SH-SY5Y (cell line): ENCODE measurements around the gene APOM.

Source experiments
- GATA2 ChIP-seq: IDR thresholded peaks from 2 replicates; pipeline ENCODE4 v1.6.1; 2011; ENCODE audit warnings: mild to moderate bottlenecking, low read depth, low read length
- GATA3 ChIP-seq: IDR thresholded peaks from 2 replicates; pipeline ENCODE4 v1.6.1; 2011; ENCODE audit warnings: low read depth, mild to moderate bottlenecking, low read length, moderate library complexity

APOM gene

DNA sequence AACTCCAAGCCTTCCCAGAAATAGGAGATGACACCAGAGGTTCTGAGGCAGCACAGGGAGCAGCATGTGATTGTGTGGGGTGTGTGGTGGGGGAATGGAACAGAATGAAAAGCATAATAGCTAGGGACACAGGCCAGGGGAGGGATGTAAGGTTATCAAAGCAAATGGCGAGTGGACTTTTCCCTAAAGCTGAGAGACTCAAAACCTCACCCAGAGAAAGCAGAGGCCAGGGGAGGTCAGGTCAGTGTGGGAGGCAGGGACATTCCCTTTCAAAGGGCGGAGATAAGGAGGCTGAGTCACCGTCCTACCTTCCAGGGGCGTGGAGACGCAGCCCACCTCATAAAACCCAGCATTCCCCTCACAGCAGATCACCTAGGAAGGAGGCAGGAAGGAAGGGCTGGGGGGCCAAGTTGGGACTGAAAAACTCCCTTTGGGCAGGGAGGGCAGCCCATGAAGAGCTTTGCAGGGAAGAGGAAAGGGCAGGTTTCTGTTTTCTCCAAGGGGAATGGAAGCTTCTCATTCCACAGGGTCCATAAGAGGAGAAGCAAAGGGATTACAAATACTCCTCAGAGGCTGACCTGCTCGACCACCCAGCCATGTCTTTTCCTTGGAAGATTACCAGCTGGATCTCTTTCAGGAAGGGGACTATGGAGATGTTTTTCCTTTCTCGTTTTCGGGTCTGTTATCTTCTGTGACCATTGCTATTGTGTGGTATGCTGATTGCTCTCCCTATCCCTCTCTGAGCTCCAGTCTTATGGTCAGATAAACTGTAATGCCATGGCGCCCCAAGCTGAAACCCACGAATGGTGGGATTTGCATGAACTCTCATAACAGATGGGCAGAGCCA, 34.8 kb downstream of the APOM start:
- TF ChIP-seq GATA2 (no peak), GATA3 (no peak)

DNA sequence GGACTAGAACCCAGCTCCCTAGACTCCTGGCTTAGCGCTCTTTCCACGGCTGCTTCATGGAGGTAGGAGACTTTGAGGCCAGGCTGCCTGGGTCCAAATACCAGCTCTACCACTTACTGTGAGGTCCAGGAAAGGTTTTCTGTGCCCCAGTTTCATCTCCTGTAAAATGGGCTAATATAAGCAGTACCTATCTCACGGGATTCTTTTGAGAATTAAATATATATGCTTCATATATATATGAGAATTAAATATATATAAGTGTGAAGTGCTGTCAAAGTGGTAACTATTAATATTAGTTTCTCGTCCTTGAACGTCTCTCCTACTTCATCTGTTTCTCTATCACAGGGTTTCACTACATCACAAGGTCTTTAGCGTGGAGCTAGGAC, 35.4 kb downstream of the APOM start:
- no peak for TF ChIP-seq GATA3
- no peak for TF ChIP-seq GATA2

DNA sequence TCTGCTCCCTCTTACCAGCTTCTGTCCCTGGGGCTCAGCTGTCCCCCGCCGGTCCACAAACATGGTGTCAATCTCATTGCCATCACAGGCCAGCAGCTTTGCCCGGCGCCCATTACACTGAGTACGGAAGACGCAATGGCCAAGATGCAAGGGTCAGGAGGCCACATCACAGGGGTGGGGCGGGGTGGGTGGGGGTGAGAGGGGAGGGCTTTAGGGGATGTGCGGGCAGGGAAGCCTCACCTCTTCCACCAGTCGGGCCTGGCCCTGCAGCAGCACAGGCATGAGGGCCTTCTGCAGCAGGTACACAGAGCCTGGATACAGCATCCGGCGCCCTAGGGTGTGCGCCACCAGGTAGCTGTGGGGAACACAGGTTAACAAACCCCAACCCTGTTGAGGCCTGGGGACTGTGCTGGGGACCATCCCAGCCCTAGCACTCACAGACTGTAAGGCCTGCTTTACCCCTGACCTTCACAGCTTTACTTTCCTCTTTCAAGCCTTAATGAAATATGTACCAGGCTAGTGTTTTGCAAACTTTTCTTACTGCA, 35.9 kb downstream of the APOM start:
- TF ChIP-seq GATA3 (no peak), GATA2 (no peak)

DNA sequence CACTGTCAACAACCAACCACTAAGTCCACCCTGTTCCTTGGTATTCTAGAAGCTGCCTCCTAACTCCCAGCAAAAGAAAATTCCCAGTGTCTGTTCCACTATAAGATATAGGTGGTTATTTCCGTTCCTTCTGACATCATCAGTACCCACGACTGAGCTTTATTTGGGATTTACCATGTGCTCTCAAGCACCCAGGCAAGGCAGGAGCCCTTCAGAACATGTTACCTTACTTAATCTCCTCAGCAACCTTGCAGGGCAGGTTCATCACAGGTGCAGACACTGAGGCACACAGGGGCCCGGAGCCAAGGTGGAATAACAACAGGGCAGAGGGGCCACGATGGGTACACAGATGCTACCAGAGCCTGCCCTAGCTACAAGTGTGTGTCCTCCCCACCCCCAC, 36.7 kb downstream of the APOM start:
- TF ChIP-seq GATA2 (no peak), GATA3 (no peak)

DNA sequence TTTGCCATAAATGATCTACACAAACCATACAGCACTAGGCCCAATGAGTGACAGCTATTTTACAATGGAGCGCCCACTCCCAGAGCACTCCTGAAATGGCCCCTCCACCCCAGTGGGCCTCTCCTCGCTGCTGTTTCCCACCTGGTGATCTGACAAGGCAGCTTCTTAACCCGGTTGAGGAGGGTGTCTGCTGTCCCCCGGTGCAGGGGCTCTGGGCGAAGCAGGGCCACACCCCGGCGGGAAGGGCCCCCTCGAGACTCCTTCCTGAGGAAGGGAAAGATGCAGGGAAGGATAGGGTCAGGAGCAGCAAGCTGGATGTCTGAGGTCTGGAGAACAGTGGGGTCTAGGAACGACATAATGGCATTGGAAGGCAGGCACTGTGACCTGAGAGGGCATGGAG, 37.2 kb downstream of the APOM start:
- TF ChIP-seq GATA2: no peak

DNA sequence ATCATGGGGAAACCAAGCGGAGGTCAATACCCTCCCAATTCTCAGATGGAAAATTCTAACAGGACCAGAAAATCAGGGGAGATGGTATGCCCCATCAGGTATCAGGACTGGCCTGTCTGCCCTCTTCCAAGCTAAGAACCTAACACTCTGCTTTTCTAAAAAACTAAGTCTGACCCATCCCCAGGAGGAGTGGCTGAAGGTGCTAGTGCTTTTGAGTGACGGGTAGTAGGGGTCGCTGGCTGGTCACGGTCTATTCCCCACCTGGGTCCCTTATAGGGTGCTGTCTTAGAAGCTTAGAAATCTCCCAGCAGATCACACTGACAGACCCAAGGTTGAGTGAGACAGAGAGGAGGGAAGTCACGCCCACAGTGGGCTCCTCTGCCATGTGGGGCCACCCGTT, 37.8 kb downstream of the APOM start:
- TF ChIP-seq GATA2: no peak
- no peak for TF ChIP-seq GATA3

DNA sequence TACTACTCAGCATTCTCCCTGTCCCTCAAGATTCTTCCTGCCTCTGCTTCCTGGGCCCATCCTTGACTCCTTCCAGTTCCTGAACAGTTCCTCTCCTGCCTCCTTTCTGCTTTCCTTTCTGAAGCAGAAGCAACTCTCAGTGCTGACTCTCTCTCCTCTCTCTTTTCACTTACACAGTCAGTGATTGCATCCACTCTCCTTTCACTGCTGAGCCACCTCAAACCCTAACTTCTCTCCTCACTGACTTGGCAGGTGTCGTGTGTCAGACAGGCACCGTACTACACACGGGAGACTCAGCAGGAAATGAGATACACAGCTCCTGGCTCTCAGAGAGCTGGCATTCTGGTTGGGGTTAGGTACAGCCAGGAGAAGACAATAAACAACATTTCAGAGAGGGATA, 41.9 kb downstream of the APOM start:
- TF ChIP-seq GATA2 (no peak), GATA3 (no peak)

DNA sequence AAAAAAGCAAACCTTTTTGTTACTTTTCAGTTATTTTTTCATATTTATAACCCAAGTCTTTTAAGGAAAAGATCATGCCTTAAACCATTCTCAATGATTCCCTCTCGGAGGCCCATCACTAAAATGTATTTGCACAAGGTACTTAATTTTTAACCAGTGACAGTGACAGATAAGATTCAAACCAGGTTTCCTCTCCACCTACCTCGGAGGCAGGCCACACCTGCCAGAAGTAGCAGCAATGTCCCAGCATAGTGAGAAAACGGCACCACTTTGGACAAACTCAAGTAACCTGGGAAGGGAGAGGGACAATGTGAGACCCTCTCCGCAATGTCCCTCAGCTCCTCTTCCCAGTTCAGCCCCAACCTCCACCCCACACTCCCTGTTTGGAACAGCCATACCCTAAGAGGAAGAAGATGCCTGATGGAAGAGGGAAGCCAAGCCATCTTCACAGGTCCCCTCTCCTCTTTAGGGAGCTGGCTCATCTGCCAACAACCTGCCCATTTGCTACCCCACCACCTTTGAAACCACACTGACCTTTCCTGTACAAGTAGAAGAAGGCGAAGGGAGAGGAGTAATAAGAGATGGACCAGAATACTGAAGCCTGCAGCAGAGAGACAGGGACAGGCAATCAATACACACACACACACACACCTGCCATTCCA, 45.2 kb downstream of the APOM start:
- TF ChIP-seq GATA3 (no peak), GATA2 (no peak)

DNA sequence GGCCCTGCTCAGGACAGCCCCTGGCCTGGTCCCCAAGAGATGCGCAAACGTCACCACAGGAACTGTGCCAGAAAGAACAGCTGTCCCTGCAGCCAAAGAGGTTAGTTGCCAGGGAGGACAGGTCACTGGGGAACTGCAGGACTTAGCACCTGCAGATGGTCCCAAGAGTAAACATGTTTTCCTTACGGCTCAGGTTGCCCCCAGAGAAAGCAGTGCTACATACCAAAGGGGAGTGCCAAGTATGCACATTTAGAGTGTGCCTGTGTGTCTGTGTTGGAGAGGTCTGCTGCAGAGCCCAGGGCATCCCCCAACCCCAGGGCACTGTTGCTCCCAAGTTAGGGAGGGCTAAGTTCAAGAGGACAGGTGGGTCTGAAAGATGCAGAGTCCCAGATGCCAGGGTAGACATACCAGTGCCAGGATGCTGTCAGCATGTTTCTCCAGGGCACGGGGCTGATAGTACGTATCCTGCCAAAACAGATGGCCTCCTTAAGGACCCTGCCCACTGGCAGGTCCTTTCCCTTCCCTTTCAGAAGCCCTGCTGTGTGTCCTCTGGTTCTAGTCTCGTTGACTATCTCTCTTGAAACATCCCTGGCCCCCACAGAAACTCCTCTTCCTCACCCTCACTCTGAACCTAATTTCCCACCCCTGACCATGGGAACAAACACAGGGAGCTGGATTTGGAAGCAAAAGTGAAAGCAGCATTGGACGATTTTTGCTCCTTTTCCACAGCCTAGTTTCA, 46.1 kb downstream of the APOM start:
- TF ChIP-seq GATA3 (no peak), GATA2 (no peak)

DNA sequence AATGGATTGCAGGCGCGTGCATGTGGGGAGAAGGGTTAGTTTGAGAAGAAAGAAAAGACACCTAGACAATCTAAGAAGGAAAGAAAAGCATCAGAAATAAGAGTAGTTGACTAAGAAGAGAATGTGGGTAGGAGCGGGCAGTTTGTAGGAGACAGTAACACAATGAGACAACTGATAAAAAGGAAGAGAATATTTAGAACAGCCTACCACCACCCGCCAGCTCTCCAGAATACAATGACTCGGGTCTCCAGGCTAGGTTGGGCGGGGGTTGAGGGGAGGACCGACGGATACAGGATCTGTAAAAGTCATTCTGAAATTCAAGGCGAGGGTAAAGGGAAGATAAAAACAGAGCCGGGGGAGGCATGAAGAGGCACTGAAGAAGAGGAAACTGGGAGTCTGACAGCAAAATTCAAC, 46.7 kb downstream of the APOM start:
- TF ChIP-seq GATA2 (no peak), GATA3 (no peak)

DNA sequence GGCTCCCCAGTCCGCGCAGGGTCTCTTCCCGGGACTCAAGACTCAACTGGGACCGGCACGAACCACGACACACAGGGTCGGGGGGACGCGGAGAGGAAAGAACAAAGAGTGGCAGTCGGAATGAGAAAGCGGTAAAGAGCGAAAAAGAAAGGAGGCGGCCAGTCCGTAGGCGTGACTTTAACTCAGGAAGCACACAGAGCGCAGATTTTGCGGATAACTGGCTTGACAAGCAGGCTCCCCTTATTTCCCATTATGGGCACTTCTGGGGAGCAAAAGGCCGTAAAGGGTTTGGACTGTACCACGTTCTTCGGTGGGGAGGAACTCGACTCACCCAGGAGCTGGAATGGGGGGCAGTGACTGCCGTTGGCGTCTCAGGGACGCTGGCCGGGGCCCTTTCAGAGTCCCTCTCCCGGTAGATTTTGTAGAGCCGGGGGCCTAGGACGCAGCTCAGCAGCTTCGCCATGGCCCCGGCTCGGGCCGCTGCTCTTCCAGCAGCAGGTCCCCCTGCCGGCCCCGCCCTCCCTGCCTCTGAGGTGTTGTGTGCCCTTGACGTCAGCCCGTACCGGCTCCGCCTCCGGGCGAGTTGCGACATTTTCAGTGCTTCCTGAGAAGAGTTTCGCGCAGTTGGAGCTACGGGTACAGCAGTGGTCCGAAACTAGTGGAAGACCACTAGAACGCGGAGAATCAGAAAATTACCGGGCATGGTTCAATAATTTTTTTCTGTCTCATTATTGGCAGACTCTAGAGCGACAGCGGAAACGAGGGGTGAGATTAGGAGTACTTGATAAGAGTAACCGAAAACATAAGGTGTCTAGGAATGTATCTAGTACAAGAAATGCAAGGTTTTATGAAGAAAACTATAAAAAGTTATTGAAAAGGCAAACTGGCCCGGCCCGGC, 47.4 kb downstream of the APOM start, which contains the start of gene ABHD16A:
Gene ABHD16A, minus strand, starts transcription at position 506 of the 898 bp plus-strand sequence. Its CDS starts 43 bp downstream, at position 463.
- TF ChIP-seq GATA3 (no peak), GATA2 (peak; percentile 34; the same call in 1 of the 2 replicates)

DNA sequence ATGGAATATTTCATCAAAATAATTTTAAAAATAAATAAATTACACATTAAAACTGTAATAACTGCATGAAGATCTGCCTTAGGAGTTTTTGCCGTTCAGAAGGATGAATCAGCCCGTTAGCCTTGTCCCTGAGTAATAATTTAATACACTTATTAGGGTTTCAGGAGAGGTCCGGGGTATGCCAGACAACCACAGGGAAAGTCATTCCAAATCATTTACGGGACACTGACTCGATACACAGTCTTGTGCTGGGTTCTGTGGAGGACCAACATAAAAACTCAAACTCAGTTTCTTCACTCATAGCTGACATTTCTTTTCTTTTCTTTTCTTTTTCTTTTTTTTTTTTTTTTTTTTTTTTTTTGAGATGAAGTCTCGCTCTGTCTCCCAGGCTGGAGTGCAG, 50.2 kb downstream of the APOM start:
- TF ChIP-seq GATA2 (no peak), GATA3 (no peak)

DNA sequence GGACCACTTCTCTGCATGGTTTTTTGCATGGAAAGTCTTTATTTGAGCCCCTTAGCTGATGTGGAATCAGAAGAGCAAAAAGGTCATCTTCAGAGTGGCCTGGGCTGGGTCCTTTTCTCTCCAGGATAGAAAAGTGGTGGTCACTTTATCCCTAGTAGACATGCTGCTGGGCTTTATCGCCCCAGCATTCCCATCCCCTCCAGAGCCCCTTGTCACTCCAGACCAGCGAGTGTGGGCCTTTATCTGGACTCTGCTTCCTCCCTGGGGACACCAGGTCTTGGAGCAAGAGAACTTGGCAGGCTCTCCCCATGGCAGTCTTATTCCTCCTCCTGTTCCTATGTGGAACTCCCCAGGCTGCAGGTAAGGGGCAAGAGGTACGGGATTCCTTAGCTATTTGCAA, 50.9 kb downstream of the APOM start, which contains the start of gene LY6G6F:
Gene LY6G6F, plus strand, starts transcription at position 268 of the 400 bp plus-strand sequence. Its CDS starts 41 bp downstream, at position 309.
- TF ChIP-seq GATA2 (no peak), GATA3 (no peak)
